Panc1 (cell line): Measurements from ENCODE around the gene ZFHX3. TPM values are rescaled to one million over a fixed set of nuclear protein-coding genes. Genes with fewer than 3 reads are reported as not detected.

Experiments
- ATAC-seq: fragments of 200-7000 bp; cut with Tn5 transposase; 2 replicates; pipeline ENCODE4 v1.9.1; 2020; ENCODE audit warnings: mild to moderate bottlenecking, moderate library complexity
- BruUV-seq: library from RNA; stranded (reverse); fragments of 400-500 nt; replicated peaks from 2 replicates; lab custom pipeline; 2021; lab: Mats Ljungman, UMichigan
- CTCF ChIA-PET: fragments of 300-600 bp; sonication (Branson Sonifier 250); formaldehyde crosslinking; loops from one replicate; lab custom pipeline; 2022; ENCODE audit warnings: antibody characterized with exemption; lab: Charles Lee
- POLR2A ChIA-PET: fragments of 300-600 bp; sonication (Branson Sonifier 250); formaldehyde crosslinking; loops from one replicate; lab custom pipeline; 2022; ENCODE audit warnings: antibody characterized with exemption; lab: Charles Lee
- DNase-seq: peaks from one replicate; pipeline ENCODE4 v3.0.0-alpha.2; 2010; ENCODE audit warnings: low read depth, low spot score
- H3K27ac ChIP-seq: 2 replicates; pipeline ENCODE4 v1.5.1; 2011; ENCODE audit warnings: mild to moderate bottlenecking, low read length, inconsistent platforms
- H3K27me3 ChIP-seq: fragments of 200-500 bp; sonication (Bioruptor generic); 2 replicates; pipeline ENCODE4 v1.6.0; 2014; ENCODE audit warnings: low read length, inconsistent platforms; ENCODE audit not compliant: control insufficient read depth, insufficient read depth
- H3K36me3 ChIP-seq: fragments of 200-500 bp; sonication (Bioruptor generic); 2 replicates; pipeline ENCODE4 v1.5.1; 2014; ENCODE audit warnings: inconsistent platforms, mild to moderate bottlenecking, low read length, moderate library complexity; ENCODE audit not compliant: control insufficient read depth, insufficient read depth
- H3K4me1 ChIP-seq: 2 replicates; pipeline ENCODE4 v1.5.1; 2011; ENCODE audit warnings: inconsistent platforms, mild to moderate bottlenecking, low read length, moderate library complexity; ENCODE audit not compliant: control insufficient read depth, insufficient read depth
- H3K4me3 ChIP-seq, 2 experiments: 2 replicates each; pipeline ENCODE4 v1.5.1; 2011 to 2012; ENCODE audit warnings: low read depth in 2 of 2, low read length in 2 of 2, mild to moderate bottlenecking in 2 of 2, inconsistent platforms in 1 of 2, moderate library complexity in 1 of 2
- H3K9me3 ChIP-seq: fragments of 200-500 bp; sonication (Bioruptor generic); 2 replicates; pipeline ENCODE4 v1.5.1; 2014; ENCODE audit warnings: low read depth, mild to moderate bottlenecking, inconsistent platforms, low read length, moderate library complexity; ENCODE audit not compliant: control insufficient read depth, insufficient read depth
- POLR2AphosphoS5 ChIP-seq: IDR thresholded peaks from 2 replicates; pipeline ENCODE4 v1.6.1; 2012; ENCODE audit warnings: mild to moderate bottlenecking, low read depth, low read length, moderate library complexity
- REST ChIP-seq, 2 experiments: IDR thresholded peaks; 2 replicates each; pipeline ENCODE4 v1.6.1; 2011 to 2012; ENCODE audit warnings: low read depth in 2 of 2, control low read depth in 1 of 2, low read length in 1 of 2, mild to moderate bottlenecking in 1 of 2, moderate library complexity in 1 of 2; ENCODE audit not compliant: insufficient read depth in 1 of 2
- SIN3A ChIP-seq: IDR thresholded peaks from 2 replicates; pipeline ENCODE4 v1.6.1; 2012; ENCODE audit warnings: low read depth, mild to moderate bottlenecking, low read length, moderate library complexity, borderline replicate concordance; ENCODE audit not compliant: insufficient read depth
- TCF7L2 ChIP-seq: IDR thresholded peaks from 2 replicates; pipeline ENCODE4 v1.6.1; 2011; ENCODE audit warnings: mild to moderate bottlenecking, low read depth, low read length, inconsistent platforms
- in situ Hi-C: cut with HindIII; loops from 2 replicates; pipeline ENCODE4 v1.10.0; 2016; ENCODE audit warnings: low sequenced_read_pairs, low pct_unique_long_range_greater_than_20kb
- intact Hi-C: fragments of 100-400 bp; cut with micrococcal nuclease; formaldehyde crosslinking; loops from one replicate; pipeline ENCODE4 v1.10.0; 2022; ENCODE audit not compliant: unreplicated experiment
- total RNA-seq: library from RNA; stranded (reverse); gene quantifications from one replicate; pipeline ENCODE4 v1.2.1, GENCODE V29; 2021; ENCODE audit not compliant: unreplicated experiment
- TF ChIP-seq, protein P1 (sequence below): fragments of 450-650 bp; IDR thresholded peaks from 2 replicates; pipeline ENCODE4 v1.5.1; 2017; ENCODE audit warnings: mild to moderate bottlenecking

Gene ZFHX3
- total RNA-seq, 1 experiment from 2014 or later, result 7.1 TPM

GRCh38 chr16:72884037-72884436, 163.9 kb downstream of the ZFHX3 start:
- CTCF ChIA-PET, result interaction anchor here (0.6 kb wide), 1 partner anchor 25 kb away, joined by 3 read pairs; no protein-coding TSS in a partner anchor
- DNase-seq, result no peak
- H3K4me3 ChIP-seq, result no peak overlapping the region
- in situ Hi-C loops (no loop called here), intact Hi-C loops (no loop called here)
- no peaks in the 10 kb centered on the region for H3K9me3 ChIP-seq
- POLR2A ChIA-PET, result no interaction called here
- BruUV-seq, result no TSS peak
- H3K4me1 ChIP-seq, result no peaks in the 10 kb centered on the region
- TF ChIP-seq POLR2AphosphoS5 (no peak), TCF7L2 (no peak), REST (IDR thresholded peaks at IDR 0.05; ENCODE audit: insufficient read depth in 1 of 2, low read depth in 2 of 2, low read length in 1 of 2) (no peak), SIN3A (no peak)
- TF ChIP-seq, protein P1, sequence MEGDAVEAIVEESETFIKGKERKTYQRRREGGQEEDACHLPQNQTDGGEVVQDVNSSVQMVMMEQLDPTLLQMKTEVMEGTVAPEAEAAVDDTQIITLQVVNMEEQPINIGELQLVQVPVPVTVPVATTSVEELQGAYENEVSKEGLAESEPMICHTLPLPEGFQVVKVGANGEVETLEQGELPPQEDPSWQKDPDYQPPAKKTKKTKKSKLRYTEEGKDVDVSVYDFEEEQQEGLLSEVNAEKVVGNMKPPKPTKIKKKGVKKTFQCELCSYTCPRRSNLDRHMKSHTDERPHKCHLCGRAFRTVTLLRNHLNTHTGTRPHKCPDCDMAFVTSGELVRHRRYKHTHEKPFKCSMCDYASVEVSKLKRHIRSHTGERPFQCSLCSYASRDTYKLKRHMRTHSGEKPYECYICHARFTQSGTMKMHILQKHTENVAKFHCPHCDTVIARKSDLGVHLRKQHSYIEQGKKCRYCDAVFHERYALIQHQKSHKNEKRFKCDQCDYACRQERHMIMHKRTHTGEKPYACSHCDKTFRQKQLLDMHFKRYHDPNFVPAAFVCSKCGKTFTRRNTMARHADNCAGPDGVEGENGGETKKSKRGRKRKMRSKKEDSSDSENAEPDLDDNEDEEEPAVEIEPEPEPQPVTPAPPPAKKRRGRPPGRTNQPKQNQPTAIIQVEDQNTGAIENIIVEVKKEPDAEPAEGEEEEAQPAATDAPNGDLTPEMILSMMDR, result no peak
- no peaks in the 10 kb centered on the region for H3K27me3 ChIP-seq
- no peak for ATAC-seq
- no peak overlapping the region for H3K27ac ChIP-seq
- H3K36me3 ChIP-seq, result no peaks in the 10 kb centered on the region

GRCh38 chr16:72879846-72880245, 168.1 kb downstream of the ZFHX3 start:
- intact Hi-C loops, result no loop called here
- TF ChIP-seq SIN3A (no peak), TCF7L2 (no peak)
- CTCF ChIA-PET, result no interaction called here

More at GRCh38 chr16:72879846-72880245, 168.1 kb downstream of the ZFHX3 start:
- H3K4me1 ChIP-seq, result no peaks in the 10 kb centered on the region
- H3K27ac ChIP-seq, result no peak overlapping the region
- no peaks in the 10 kb centered on the region for H3K36me3 ChIP-seq
- in situ Hi-C loops, result no loop called here
- no peaks in the 10 kb centered on the region for H3K27me3 ChIP-seq
- BruUV-seq, result no TSS peak
- no peaks in the 10 kb centered on the region for H3K9me3 ChIP-seq
- POLR2A ChIA-PET, result no interaction called here
- no peak overlapping the region for H3K4me3 ChIP-seq
- no peak for ATAC-seq
- DNase-seq, result no peak
